Measurements from ENCODE around the gene DYNC1LI2.

DNA sequence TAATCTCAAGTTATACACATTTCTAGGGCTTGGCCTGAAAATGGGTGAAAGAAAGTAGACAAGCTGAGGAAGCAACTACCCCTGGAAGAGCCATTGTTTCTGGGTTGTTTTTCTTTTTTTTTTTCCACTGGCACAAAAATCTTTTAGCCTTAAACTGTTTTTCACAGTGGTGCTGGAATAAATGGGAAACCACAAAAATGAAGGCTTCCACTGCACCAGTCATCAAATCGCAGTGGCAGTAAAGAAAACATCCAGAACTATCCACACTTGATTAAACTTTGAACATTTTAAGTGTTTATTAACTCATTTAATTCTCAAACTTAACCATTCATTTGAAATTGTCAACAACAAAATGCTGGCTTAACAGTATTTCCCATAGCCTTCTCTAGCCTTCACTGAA, 69.1 kb downstream of the DYNC1LI2 start:
- no peak for TF ChIP-seq EZH2 (IDR thresholded peaks at IDR 0.05; ENCODE audit: insufficient read depth, poor library complexity, severe bottlenecking)
- TF ChIP-seq EZH2phosphoT487 (IDR thresholded peaks at IDR 0.05; ENCODE audit: insufficient read depth, low read depth): no peak

Data from GM23248 (cell line).